IMR-90 (cell line): ENCODE measurements around the gene COX8C. TPM values are rescaled to one million over a fixed set of nuclear protein-coding genes. Genes with fewer than 3 reads are reported as not detected.

ENCODE experiments used
- ATAC-seq: fragments of 200-7000 bp; cut with Tn5 transposase; 2 replicates; pipeline ENCODE4 v1.9.1; 2020; ENCODE audit warnings: low read depth, mild to moderate bottlenecking, moderate library complexity
- BruUV-seq: library from RNA; stranded (reverse); fragments of 400-500 nt; replicated peaks from 2 replicates; lab custom pipeline; 2021; lab: Mats Ljungman, UMichigan
- CTCF ChIA-PET: fragments of 300-600 bp; formaldehyde crosslinking; extraction: SDS; loops from one replicate; lab custom pipeline; 2021; ENCODE audit warnings: antibody characterized with exemption; lab: Yijun Ruan, JAX
- POLR2A ChIA-PET: fragments of 300-600 bp; sonication (Branson Sonifier 250); formaldehyde crosslinking; loops from one replicate; lab custom pipeline; 2022; ENCODE audit warnings: antibody characterized with exemption; ENCODE audit not compliant: unreplicated experiment; lab: Charles Lee
- DNase-seq: peaks from one replicate; pipeline ENCODE4 v3.0.0; 2013
- H2AFZ ChIP-seq: replicated peaks from 2 replicates; pipeline ENCODE3; 2013; ENCODE audit warnings: low read length, mild to moderate bottlenecking; ENCODE audit not compliant: poor library complexity
- H2AK5ac ChIP-seq: 2 replicates; pipeline ENCODE4 v1.6.1; 2013; ENCODE audit warnings: low read depth, low read length, inconsistent platforms
- H2AK9ac ChIP-seq: replicated peaks from 2 replicates; pipeline ENCODE3; 2013; ENCODE audit warnings: mild to moderate bottlenecking, low read depth, low read length, moderate library complexity; ENCODE audit not compliant: poor library complexity
- H2BK120ac ChIP-seq: 2 replicates; pipeline ENCODE4 v1.6.1; 2013; ENCODE audit warnings: low read depth, low read length, inconsistent platforms
- H2BK15ac ChIP-seq: 3 replicates; pipeline ENCODE4 v1.6.1; 2013; ENCODE audit warnings: low read depth, low read length, inconsistent platforms
- H2BK20ac ChIP-seq: 2 replicates; pipeline ENCODE4 v1.6.1; 2013; ENCODE audit warnings: low read depth, mild to moderate bottlenecking, inconsistent platforms, low read length, moderate library complexity
- H2BK5ac ChIP-seq: 2 replicates; pipeline ENCODE4 v1.6.1; 2013; ENCODE audit warnings: mild to moderate bottlenecking, low read depth, low read length, inconsistent platforms; ENCODE audit not compliant: poor library complexity, severe bottlenecking
- H3K14ac ChIP-seq: replicated peaks from 2 replicates; pipeline ENCODE4 v1.6.1; 2013; ENCODE audit warnings: low read depth, low read length, inconsistent platforms
- H3K18ac ChIP-seq: 2 replicates; pipeline ENCODE4 v1.6.1; 2013; ENCODE audit warnings: low read depth, low read length, control low read depth
- H3K23ac ChIP-seq: 2 replicates; pipeline ENCODE4 v1.6.1; 2013; ENCODE audit warnings: low read depth, low read length, inconsistent platforms
- H3K27ac ChIP-seq: 2 replicates; pipeline ENCODE4 v1.5.1; 2013; ENCODE audit warnings: mild to moderate bottlenecking, control low read depth, low read length; ENCODE audit not compliant: insufficient read depth
- H3K27me3 ChIP-seq: 2 replicates; pipeline ENCODE4 v1.6.1; 2013; ENCODE audit warnings: low read length; ENCODE audit not compliant: control insufficient read depth, insufficient read depth
- H3K36me3 ChIP-seq: 2 replicates; pipeline ENCODE4 v1.6.1; 2013; ENCODE audit warnings: low read length, mixed read lengths; ENCODE audit not compliant: control insufficient read depth, insufficient read depth
- H3K4ac ChIP-seq: 2 replicates; pipeline ENCODE4 v1.6.1; 2013; ENCODE audit warnings: low read depth, low read length, inconsistent platforms
- H3K4me1 ChIP-seq: 2 replicates; pipeline ENCODE4 v1.6.1; 2013; ENCODE audit warnings: low read length, mixed read lengths; ENCODE audit not compliant: control insufficient read depth, insufficient read depth
- H3K4me2 ChIP-seq: 2 replicates; pipeline ENCODE4 v1.6.1; 2013; ENCODE audit warnings: low read depth, mild to moderate bottlenecking, control low read depth, low read length, moderate library complexity
- H3K4me3 ChIP-seq: 2 replicates; pipeline ENCODE4 v1.5.1; 2013; ENCODE audit warnings: low read depth, mild to moderate bottlenecking, control low read depth, low read length, moderate library complexity; ENCODE audit not compliant: insufficient read depth
- H3K56ac ChIP-seq: 2 replicates; pipeline ENCODE4 v1.6.1; 2013; ENCODE audit warnings: low read length, inconsistent platforms; ENCODE audit not compliant: insufficient read depth; ENCODE audit errors: extremely low read depth
- H3K79me1 ChIP-seq, 2 experiments: 2 replicates each; pipeline ENCODE4 v1.6.1; 2013; ENCODE audit warnings: low read length in 2 of 2, inconsistent platforms in 1 of 2, low read depth in 1 of 2
- H3K9ac ChIP-seq: 2 replicates; pipeline ENCODE4 v1.6.1; 2013; ENCODE audit warnings: low read depth, low read length, control low read depth
- H3K9me1 ChIP-seq: 2 replicates; pipeline ENCODE4 v1.6.1; 2013; ENCODE audit warnings: low read length, inconsistent platforms; ENCODE audit not compliant: insufficient read depth
- H3K9me3 ChIP-seq: 2 replicates; pipeline ENCODE4 v1.6.1; 2013; ENCODE audit warnings: low read length; ENCODE audit not compliant: control insufficient read depth, insufficient read depth
- H4K20me1 ChIP-seq: 2 replicates; pipeline ENCODE4 v1.6.1; 2013; ENCODE audit warnings: low read length, inconsistent platforms; ENCODE audit not compliant: insufficient read depth
- H4K5ac ChIP-seq: 2 replicates; pipeline ENCODE4 v1.6.1; 2013; ENCODE audit warnings: mild to moderate bottlenecking, low read depth, low read length, control low read depth
- H4K8ac ChIP-seq, 2 experiments: 2 replicates each; pipeline ENCODE4 v1.6.1; 2013; ENCODE audit warnings: low read depth in 2 of 2, low read length in 2 of 2, control low read depth in 1 of 2, inconsistent platforms in 1 of 2
- H4K91ac ChIP-seq: 2 replicates; pipeline ENCODE4 v1.6.1; 2013; ENCODE audit warnings: low read depth, low read length, inconsistent platforms; ENCODE audit not compliant: insufficient read depth
- BHLHE40 ChIP-seq: fragments of 150-350 bp; IDR thresholded peaks from 2 replicates; pipeline ENCODE4 v1.6.1; 2016; ENCODE audit warnings: mild to moderate bottlenecking, low read depth, low read length
- CEBPB ChIP-seq: IDR thresholded peaks from 2 replicates; pipeline ENCODE4 v1.6.1; 2012; ENCODE audit warnings: low read depth, low read length, improper control_type of control experiment
- CHD1 ChIP-seq: IDR thresholded peaks from 2 replicates; pipeline ENCODE4 v1.6.1; 2012; ENCODE audit warnings: low read depth, low read length, improper control_type of control experiment
- CTCF ChIP-seq: conservative IDR thresholded peaks from 2 replicates; pipeline ENCODE4 v1.5.1; 2012; ENCODE audit warnings: mild to moderate bottlenecking, low read depth, low read length, improper control_type of control experiment
- ELK1 ChIP-seq: fragments of 150-350 bp; IDR thresholded peaks from 2 replicates; pipeline ENCODE4 v1.6.1; 2016; ENCODE audit warnings: low read depth, mild to moderate bottlenecking, low read length, moderate library complexity, borderline replicate concordance
- FOS ChIP-seq: fragments of 150-350 bp; IDR thresholded peaks from 2 replicates; pipeline ENCODE4 v1.6.1; 2016; ENCODE audit warnings: low read depth, low read length
- MAFK ChIP-seq: IDR thresholded peaks from 2 replicates; pipeline ENCODE4 v1.6.1; 2012; ENCODE audit warnings: low read depth, low read length, improper control_type of control experiment
- MAZ ChIP-seq: IDR thresholded peaks from 2 replicates; pipeline ENCODE4 v1.6.1; 2012; ENCODE audit warnings: low read depth, mild to moderate bottlenecking, low read length, improper control_type of control experiment, moderate library complexity, borderline replicate concordance
- MXI1 ChIP-seq: IDR thresholded peaks from 2 replicates; pipeline ENCODE4 v1.6.1; 2012; ENCODE audit warnings: low read depth, mild to moderate bottlenecking, low read length, moderate library complexity, borderline replicate concordance
- NFE2L2 ChIP-seq: fragments of 150-350 bp; IDR thresholded peaks from 2 replicates; pipeline ENCODE4 v1.6.1; 2016; ENCODE audit warnings: low read depth, mild to moderate bottlenecking, low read length
- POLR2A ChIP-seq: IDR thresholded peaks from 2 replicates; pipeline ENCODE4 v1.6.1; 2012; ENCODE audit warnings: mild to moderate bottlenecking, low read depth, low read length
- RAD21 ChIP-seq: IDR thresholded peaks from 2 replicates; pipeline ENCODE4 v1.6.1; 2012; ENCODE audit warnings: low read length, improper control_type of control experiment
- RCOR1 ChIP-seq: IDR thresholded peaks from 2 replicates; pipeline ENCODE4 v1.6.1; 2012; ENCODE audit warnings: mild to moderate bottlenecking, low read length, improper control_type of control experiment; ENCODE audit not compliant: insufficient replicate concordance
- RFX5 ChIP-seq: IDR thresholded peaks from 2 replicates; pipeline ENCODE4 v1.8.0; 2012; ENCODE audit warnings: low read depth, mild to moderate bottlenecking, low read length, moderate library complexity
- SMC3 ChIP-seq: fragments of 150-350 bp; IDR thresholded peaks from 2 replicates; pipeline ENCODE4 v1.6.1; 2016; ENCODE audit warnings: low read depth, mild to moderate bottlenecking, antibody characterized with exemption, low read length, moderate library complexity
- WGBS, 2 experiments: methylation state at CpG; one replicate each; pipeline versions ENCODE4 v1.1.5 to v1.1.7; 2013; ENCODE audit warnings: missing lambda C conversion rate in 2 of 2; ENCODE audit not compliant: insufficient read length in 1 of 2; ENCODE audit errors: extremely low coverage in 2 of 2; 5-methylcytosine and 5-hydroxymethylcytosine counted together
- dilution Hi-C: fragments of 300-500 bp; cut with HindIII; formaldehyde crosslinking; loops from one replicate; pipeline ENCODE4 v1.14.3; 2018; ENCODE audit warnings: low sequenced_read_pairs; ENCODE audit not compliant: unreplicated experiment
- in situ Hi-C: fragments of 300-500 bp; cut with MboI; formaldehyde crosslinking; loops from 3 replicates; pipeline ENCODE4 v1.14.3; 2019; ENCODE audit warnings: low sequenced_read_pairs, inconsistent platforms, mixed read lengths
- intact Hi-C: fragments of 100-400 bp; cut with micrococcal nuclease; formaldehyde crosslinking; loops from 2 replicates; pipeline ENCODE4 v1.10.0; 2022
- polyA plus RNA-seq, 3 experiments: library from polyadenylated mRNA; depleted of rRNA; stranded (reverse); fragments of >200 nt; gene quantifications; 2 replicates each; pipeline ENCODE4 v1.2.3, GENCODE V29; 2012; ENCODE audit warnings: low replicate concordance in 1 of 3
- total RNA-seq: library from RNA; depleted of rRNA; stranded (reverse); fragments of >200 nt; gene quantifications from 2 replicates; pipeline ENCODE4 v1.2.3, GENCODE V29; 2012
- TF ChIP-seq, protein P1 (sequence below): fragments of 150-350 bp; IDR thresholded peaks from 2 replicates; pipeline ENCODE4 v1.6.1; 2017; ENCODE audit warnings: mild to moderate bottlenecking, antibody characterized with exemption, low read length, low read depth

COX8C gene
- total and polyA plus RNA-seq, 2 of the 4 experiments (the other 2 are of a cell fraction), result not detected

- Histone ChIP-seq H3K9me1 (peaks cover 12% of the 10 kb centered on the region; the same call in 1 of the 2 replicates), H3K9me3 (no peaks in the 10 kb centered on the region), H2AFZ (no peak overlapping the region), H3K14ac (no peak overlapping the region), H3K27me3 (no peaks in the 10 kb centered on the region), H3K4me1 (peaks cover 12% of the 10 kb centered on the region), H2BK15ac (no peak overlapping the region), H4K91ac (no peak overlapping the region), H4K5ac (no peak overlapping the region), H3K36me3 (no peaks in the 10 kb centered on the region), H3K27ac (0 out of 2 replicates have a peak overlapping the region, but pooled peaks have one; percentile 4), H2BK20ac (0 out of 2 replicates have a peak overlapping the region, but pooled peaks have one; percentile 7), H3K4ac (no peak overlapping the region), H4K20me1 (peaks cover 48% of the 10 kb centered on the region), H3K9ac (no peak overlapping the region), H3K4me2 (no peak overlapping the region), H3K23ac (peak overlapping the region; percentile 13; the same call in 1 of the 2 replicates), H4K8ac (peak overlapping the region in 1 of 2 experiments; percentile 14; a peak in 1 of 4 replicates), H2AK9ac (no peak overlapping the region), H3K4me3 (no peak overlapping the region), H2BK5ac (peak overlapping the region; percentile 44), H2AK5ac (no peak overlapping the region), H3K18ac (no peak overlapping the region), H3K56ac (no peak overlapping the region), H3K79me1 (peaks cover 15 to 66% of the 10 kb centered on the region in 2 experiments), H2BK120ac (0 out of 2 replicates have a peak overlapping the region, but pooled peaks have one; percentile 18)
- intact Hi-C loops, result no loop called here
- dilution Hi-C loops, result no loop called here
- DNase-seq (peak; percentile 30), ATAC-seq (peak; percentile 67)
- ChIA-PET CTCF (no interaction called here), POLR2A (no interaction called here)
- no peak for TF ChIP-seq ELK1
- TF ChIP-seq POLR2A, result no peak
- no peak for TF ChIP-seq MXI1
- TF ChIP-seq RCOR1, result no peak
- TF ChIP-seq FOS, result no peak
- TF ChIP-seq RFX5, result no peak
- TF ChIP-seq CTCF, result no peak
- no peak for TF ChIP-seq SMC3
- no peak for TF ChIP-seq RAD21
- TF ChIP-seq BHLHE40, result no peak
- TF ChIP-seq CHD1, result no peak
- no peak for TF ChIP-seq MAZ
- TF ChIP-seq NFE2L2, result no peak
- TF ChIP-seq CEBPB, result no peak
- TF ChIP-seq, protein P1, sequence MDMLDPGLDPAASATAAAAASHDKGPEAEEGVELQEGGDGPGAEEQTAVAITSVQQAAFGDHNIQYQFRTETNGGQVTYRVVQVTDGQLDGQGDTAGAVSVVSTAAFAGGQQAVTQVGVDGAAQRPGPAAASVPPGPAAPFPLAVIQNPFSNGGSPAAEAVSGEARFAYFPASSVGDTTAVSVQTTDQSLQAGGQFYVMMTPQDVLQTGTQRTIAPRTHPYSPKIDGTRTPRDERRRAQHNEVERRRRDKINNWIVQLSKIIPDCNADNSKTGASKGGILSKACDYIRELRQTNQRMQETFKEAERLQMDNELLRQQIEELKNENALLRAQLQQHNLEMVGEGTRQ, result no peak
- TF ChIP-seq MAFK, result no peak
- 60% methylated on average over 1 of the region's 5 CpGs; no CpG with 5 or more reads in 1 of the 2 experiments for WGBS, 2 experiments
- in situ Hi-C loops, result loop anchor here (25.0 kb wide), 1 partner anchor 1807 kb away; the partner anchor contains the start of gene PPP4R3A
- no TSS peak for BruUV-seq
Observed at GRCh38 chr14:93318927-93319326, 28.1 kb upstream of the COX8C start.
